ENCODE data around the gene FCN3.

FCN3 gene

DNA sequence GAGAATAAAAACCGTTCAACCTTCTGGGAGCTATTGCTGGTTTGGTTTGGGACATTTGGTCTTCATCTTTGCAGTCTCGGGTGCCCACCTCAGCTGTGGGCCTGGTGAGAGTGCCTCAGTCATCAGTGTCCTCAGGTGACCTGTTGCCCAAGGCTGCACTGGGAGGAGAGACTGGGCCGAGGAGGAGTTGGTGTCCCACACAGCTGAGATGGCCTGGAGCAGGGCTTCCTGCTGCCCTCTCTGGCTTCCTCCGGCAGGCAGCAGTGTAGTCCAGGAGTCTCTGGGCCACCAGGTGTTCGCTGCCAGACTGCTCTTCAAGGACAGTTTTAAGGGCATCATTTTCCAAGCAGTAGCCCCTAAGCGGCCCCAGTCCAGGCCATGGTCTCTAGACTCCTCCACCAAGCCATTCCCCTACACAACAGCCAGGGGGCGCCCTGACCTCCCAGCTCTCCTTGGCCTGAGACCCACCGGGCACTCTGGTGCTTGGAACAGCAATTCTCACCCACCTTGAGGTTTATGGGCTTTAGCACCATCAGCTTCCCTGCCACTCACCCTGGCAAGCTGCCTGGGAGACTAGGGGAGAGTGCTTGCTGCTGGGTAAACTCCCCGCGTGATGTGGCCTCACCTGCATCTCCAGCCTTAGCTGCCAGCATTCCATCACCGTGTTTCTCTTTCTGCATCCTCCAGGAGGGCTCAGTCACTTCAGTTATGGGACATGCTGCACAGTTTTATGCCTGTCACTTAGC lies 41.9 kb downstream of the FCN3 start:
- FAIRE-seq, result peak; percentile 86
- TF ChIP-seq SPI1 (IDR thresholded peaks at IDR 0.05; ENCODE audit: low read depth, low read length), result no peak
- no peak for TF ChIP-seq POU2F2 (IDR thresholded peaks at IDR 0.05; ENCODE audit: low read depth, low read length)
- no peak for TF ChIP-seq POLR2AphosphoS5 (IDR thresholded peaks at IDR 0.05; ENCODE audit: low read depth, low read length)
- no peak for TF ChIP-seq TAF1 (IDR thresholded peaks at IDR 0.05; ENCODE audit: low read depth, low read length)
- TF ChIP-seq POLR2A (IDR thresholded peaks at IDR 0.05; ENCODE audit: low read depth, low read length), result no peak
- no peak for TF ChIP-seq PAX5 (IDR thresholded peaks at IDR 0.05; ENCODE audit: insufficient read depth, low read length, severe bottlenecking)
- DNase-seq (ENCODE audit: insufficient read length, low spot score), result peak; percentile 77

DNA sequence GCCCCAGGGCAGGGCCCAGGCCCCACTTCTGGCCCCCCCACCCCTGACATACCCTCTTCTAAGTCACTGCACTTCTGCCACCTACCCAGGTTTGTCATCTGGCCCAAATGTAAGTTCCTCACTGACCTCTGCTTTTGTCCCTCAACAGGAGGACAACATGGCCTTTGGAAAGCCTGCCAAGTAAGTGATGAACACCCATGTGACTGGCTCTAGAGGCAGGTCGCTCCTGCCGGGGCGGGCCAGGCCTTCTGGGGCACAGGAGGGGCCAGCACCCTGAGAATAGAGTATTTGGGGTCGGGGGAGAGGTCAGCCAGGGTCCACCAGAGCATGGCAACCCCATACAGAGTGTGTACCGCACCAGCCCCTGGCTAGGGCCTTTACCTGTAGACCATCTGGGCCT lies 42.7 kb downstream of the FCN3 start:
- no peak for FAIRE-seq
- no peak for TF ChIP-seq TAF1 (IDR thresholded peaks at IDR 0.05; ENCODE audit: low read depth, low read length)
- no peak for TF ChIP-seq POU2F2 (IDR thresholded peaks at IDR 0.05; ENCODE audit: low read depth, low read length)
- no peak for TF ChIP-seq POLR2AphosphoS5 (IDR thresholded peaks at IDR 0.05; ENCODE audit: low read depth, low read length)
- TF ChIP-seq PAX5 (IDR thresholded peaks at IDR 0.05; ENCODE audit: insufficient read depth, low read length, severe bottlenecking), result no peak
- no peak for TF ChIP-seq POLR2A (IDR thresholded peaks at IDR 0.05; ENCODE audit: low read depth, low read length)
- TF ChIP-seq SPI1 (IDR thresholded peaks at IDR 0.05; ENCODE audit: low read depth, low read length), result no peak

DNA sequence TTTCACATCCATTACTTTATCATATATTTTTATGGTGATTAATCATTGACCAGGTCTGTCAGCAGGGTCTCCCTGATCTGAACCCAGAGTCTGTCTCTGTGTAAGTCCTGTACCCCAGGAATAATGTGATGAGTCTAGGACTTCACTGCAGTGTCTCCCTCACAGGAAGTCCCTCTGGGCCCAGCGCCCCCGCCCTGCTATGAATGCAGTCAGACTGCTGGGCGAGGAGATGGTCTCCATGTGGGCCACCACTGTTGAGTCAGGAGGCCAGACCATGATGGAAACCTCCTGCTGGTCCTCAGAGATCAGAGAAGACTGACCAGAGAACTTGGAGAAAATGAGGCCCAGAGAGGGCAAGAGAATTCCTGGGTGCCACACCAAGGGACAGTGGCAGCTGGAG lies 43.2 kb downstream of the FCN3 start:
- no peak for FAIRE-seq
- TF ChIP-seq POLR2A (IDR thresholded peaks at IDR 0.05; ENCODE audit: low read depth, low read length), result no peak
- no peak for TF ChIP-seq PAX5 (IDR thresholded peaks at IDR 0.05; ENCODE audit: insufficient read depth, low read length, severe bottlenecking)
- TF ChIP-seq POU2F2 (IDR thresholded peaks at IDR 0.05; ENCODE audit: low read depth, low read length), result no peak
- TF ChIP-seq POLR2AphosphoS5 (IDR thresholded peaks at IDR 0.05; ENCODE audit: low read depth, low read length), result no peak
- no peak for TF ChIP-seq SPI1 (IDR thresholded peaks at IDR 0.05; ENCODE audit: low read depth, low read length)
- TF ChIP-seq TAF1 (IDR thresholded peaks at IDR 0.05; ENCODE audit: low read depth, low read length), result no peak

More for the DNA sequence above, 42.7 kb downstream of the FCN3 start:
- no peak for DNase-seq (ENCODE audit: insufficient read length, low spot score)

GRCh38 chr1:27330786-27331185 lies 43.8 kb downstream of the FCN3 start:
- DNase-seq (ENCODE audit: insufficient read length, low spot score), result no peak
- no peak for FAIRE-seq
- TF ChIP-seq TAF1 (IDR thresholded peaks at IDR 0.05; ENCODE audit: low read depth, low read length), result no peak

More for the DNA sequence above, 43.2 kb downstream of the FCN3 start:
- no peak for DNase-seq (ENCODE audit: insufficient read length, low spot score)

DNA sequence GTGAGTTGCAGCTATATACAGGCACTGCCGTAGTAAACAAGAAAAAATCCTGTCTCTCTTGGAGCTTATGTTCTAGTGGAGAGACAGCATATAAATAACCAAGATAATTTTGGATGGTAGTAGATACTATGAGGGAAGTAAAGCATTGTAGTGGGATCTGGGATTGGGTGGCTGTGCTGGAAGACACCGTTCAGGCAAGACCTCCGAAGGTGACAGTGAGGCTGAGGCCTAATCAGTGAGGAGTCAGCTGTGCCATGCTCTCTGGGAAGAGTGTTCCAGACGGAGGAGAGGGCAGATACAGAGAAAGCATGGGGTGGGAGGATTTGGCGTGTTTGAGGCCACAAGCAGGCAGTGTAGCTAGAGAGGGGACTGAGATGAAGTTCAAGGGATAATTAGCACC lies 46.7 kb downstream of the FCN3 start:
- TF ChIP-seq SPI1 (IDR thresholded peaks at IDR 0.05; ENCODE audit: low read depth, low read length), result no peak
- no peak for TF ChIP-seq POLR2AphosphoS5 (IDR thresholded peaks at IDR 0.05; ENCODE audit: low read depth, low read length)
- TF ChIP-seq PAX5 (IDR thresholded peaks at IDR 0.05; ENCODE audit: insufficient read depth, low read length, severe bottlenecking), result no peak
- no peak for TF ChIP-seq TAF1 (IDR thresholded peaks at IDR 0.05; ENCODE audit: low read depth, low read length)
- TF ChIP-seq POLR2A (IDR thresholded peaks at IDR 0.05; ENCODE audit: low read depth, low read length), result no peak
- TF ChIP-seq POU2F2 (IDR thresholded peaks at IDR 0.05; ENCODE audit: low read depth, low read length), result no peak
- DNase-seq (ENCODE audit: insufficient read length, low spot score) (no peak), FAIRE-seq (no peak)

DNA sequence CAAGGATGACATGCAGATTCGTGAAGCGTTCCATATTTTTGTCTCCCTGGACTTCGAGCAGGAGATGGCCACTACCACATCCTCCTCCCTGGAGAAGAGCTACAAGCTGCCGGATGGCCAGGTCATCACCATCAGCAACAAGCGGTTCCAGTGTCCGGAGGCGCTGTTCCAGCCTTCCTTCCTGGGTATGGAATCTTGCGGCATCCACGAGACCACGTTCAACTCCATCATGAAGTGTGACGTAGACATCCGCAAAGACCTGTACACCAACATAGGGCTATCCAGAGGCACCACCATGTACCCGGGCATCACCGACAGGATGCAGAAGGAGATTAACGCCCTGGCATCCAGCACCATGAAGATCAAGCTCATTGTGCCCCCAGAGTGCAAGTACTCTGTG lies 49.3 kb downstream of the FCN3 start:
- DNase-seq (ENCODE audit: insufficient read length, low spot score) (no peak), FAIRE-seq (no peak)
- no peak for TF ChIP-seq PAX5 (IDR thresholded peaks at IDR 0.05; ENCODE audit: insufficient read depth, low read length, severe bottlenecking)
- TF ChIP-seq SPI1 (IDR thresholded peaks at IDR 0.05; ENCODE audit: low read depth, low read length), result no peak
- no peak for TF ChIP-seq TAF1 (IDR thresholded peaks at IDR 0.05; ENCODE audit: low read depth, low read length)
- no peak for TF ChIP-seq POLR2AphosphoS5 (IDR thresholded peaks at IDR 0.05; ENCODE audit: low read depth, low read length)
- TF ChIP-seq POLR2A (IDR thresholded peaks at IDR 0.05; ENCODE audit: low read depth, low read length), result no peak
- TF ChIP-seq POU2F2 (IDR thresholded peaks at IDR 0.05; ENCODE audit: low read depth, low read length), result no peak

GRCh38 chr1:27322569-27323240 lies 51.9 kb downstream of the FCN3 start:
- FAIRE-seq, result peak; percentile 52

GRCh38 chr1:27321813-27322568 lies 52.6 kb downstream of the FCN3 start, which contains the start of gene TMEM222:
TSS of gene TMEM222 (plus strand) at chr1:27322163. CDS start at chr1:27322198, 35 bp downstream.
- FAIRE-seq, result peak; percentile 96

More at GRCh38 chr1:27322569-27323240, 51.9 kb downstream of the FCN3 start:
- DNase-seq (ENCODE audit: insufficient read length, low spot score), result no peak
- TF ChIP-seq TAF1 (IDR thresholded peaks at IDR 0.05; ENCODE audit: low read depth, low read length), result no peak
- no peak for TF ChIP-seq SPI1 (IDR thresholded peaks at IDR 0.05; ENCODE audit: low read depth, low read length)
- no peak for TF ChIP-seq POLR2AphosphoS5 (IDR thresholded peaks at IDR 0.05; ENCODE audit: low read depth, low read length)
- TF ChIP-seq POLR2A (IDR thresholded peaks at IDR 0.05; ENCODE audit: low read depth, low read length), result no peak

More at GRCh38 chr1:27321813-27322568, 52.6 kb downstream of the FCN3 start, which contains the start of gene TMEM222:
- peak; percentile 99 for DNase-seq (ENCODE audit: insufficient read length, low spot score)
- TF ChIP-seq TAF1 (IDR thresholded peaks at IDR 0.05; ENCODE audit: low read depth, low read length) (peak; percentile 74; the same call in 1 of the 2 replicates), POLR2A (IDR thresholded peaks at IDR 0.05; ENCODE audit: low read depth, low read length) (peak; percentile 88), PAX5 (IDR thresholded peaks at IDR 0.05; ENCODE audit: insufficient read depth, low read length, severe bottlenecking) (peak; percentile 87), SPI1 (IDR thresholded peaks at IDR 0.05; ENCODE audit: low read depth, low read length) (peak; percentile 58), POU2F2 (IDR thresholded peaks at IDR 0.05; ENCODE audit: low read depth, low read length) (peak; percentile 77; the same call in 1 of the 2 replicates), POLR2AphosphoS5 (IDR thresholded peaks at IDR 0.05; ENCODE audit: low read depth, low read length) (peak; percentile 89)
